ENCODE measurements around the gene ENAH.

Gene ENAH

GRCh38 chr1:225610539-225610938, 42.4 kb downstream of the ENAH start:
- Histone ChIP-seq H3K27ac (ENCODE audit: low read depth, low read length) (no peak overlapping the region), H3K9me3 (ENCODE audit: insufficient read depth, low read length) (no peaks in the 10 kb centered on the region), H3F3A (ENCODE audit: insufficient read depth) (no peaks in the 10 kb centered on the region), H3K4me3 (ENCODE audit: insufficient read depth, low read length, poor library complexity, severe bottlenecking) (no peak overlapping the region), H3K27me3 (ENCODE audit: low read length) (no peaks in the 10 kb centered on the region), H3K4me2 (ENCODE audit: low read depth, low read length, poor library complexity, severe bottlenecking) (no peak overlapping the region), H3K36me3 (ENCODE audit: low read length) (no peaks in the 10 kb centered on the region), H4K20me1 (ENCODE audit: low read depth, low read length) (no peaks in the 10 kb centered on the region), H3K79me2 (ENCODE audit: insufficient read depth, low read length) (no peaks in the 10 kb centered on the region), H2AFZ (ENCODE audit: low read depth, low read length, severe bottlenecking) (no peak overlapping the region), H3K9ac (ENCODE audit: low read length) (no peak overlapping the region), H3K9me2 (replicated peaks; ENCODE audit: insufficient read depth, low read length) (no peaks in the 10 kb centered on the region)
- TF ChIP-seq EZH2phosphoT487 (conservative IDR thresholded peaks at IDR 0.05; ENCODE audit: low read length), result no peak
- TF ChIP-seq CTCF (IDR thresholded peaks at IDR 0.05; ENCODE audit: insufficient read depth, low read length, poor library complexity, severe bottlenecking), result no peak

- H3K9me2 ChIP-seq (replicated peaks; ENCODE audit: insufficient read depth, low read length), result no peaks in the 10 kb centered on the region
- no peak overlapping the region for H3K4me2 ChIP-seq (ENCODE audit: low read depth, low read length, poor library complexity, severe bottlenecking)
- no peak overlapping the region for H3K27ac ChIP-seq (ENCODE audit: low read depth, low read length)
- no peaks in the 10 kb centered on the region for H3F3A ChIP-seq (ENCODE audit: insufficient read depth)
- H3K4me3 ChIP-seq (ENCODE audit: insufficient read depth, low read length, poor library complexity, severe bottlenecking), result no peak overlapping the region
- no peaks in the 10 kb centered on the region for H4K20me1 ChIP-seq (ENCODE audit: low read depth, low read length)
- no peak overlapping the region for H3K9ac ChIP-seq (ENCODE audit: low read length)
- H3K9me3 ChIP-seq (ENCODE audit: insufficient read depth, low read length), result no peaks in the 10 kb centered on the region
- no peaks in the 10 kb centered on the region for H3K36me3 ChIP-seq (ENCODE audit: low read length)
- H3K79me2 ChIP-seq (ENCODE audit: insufficient read depth, low read length), result no peaks in the 10 kb centered on the region
- no peak overlapping the region for H2AFZ ChIP-seq (ENCODE audit: low read depth, low read length, severe bottlenecking)
- no peak for TF ChIP-seq EZH2phosphoT487 (conservative IDR thresholded peaks at IDR 0.05; ENCODE audit: low read length)
- TF ChIP-seq CTCF (IDR thresholded peaks at IDR 0.05; ENCODE audit: insufficient read depth, low read length, poor library complexity, severe bottlenecking), result no peak
- H3K27me3 ChIP-seq (ENCODE audit: low read length), result no peaks in the 10 kb centered on the region
These were observed 44.7 kb downstream of the ENAH start for GRCh38 chr1:225608014-225608796.

GRCh38 chr1:225607355-225607754, 45.6 kb downstream of the ENAH start:
- TF ChIP-seq EZH2phosphoT487 (conservative IDR thresholded peaks at IDR 0.05; ENCODE audit: low read length) (no peak), CTCF (IDR thresholded peaks at IDR 0.05; ENCODE audit: insufficient read depth, low read length, poor library complexity, severe bottlenecking) (no peak)
- no peak overlapping the region for H3K4me2 ChIP-seq (ENCODE audit: low read depth, low read length, poor library complexity, severe bottlenecking)
- no peak overlapping the region for H3K4me3 ChIP-seq (ENCODE audit: insufficient read depth, low read length, poor library complexity, severe bottlenecking)
- no peaks in the 10 kb centered on the region for H3K9me3 ChIP-seq (ENCODE audit: insufficient read depth, low read length)
- H3K79me2 ChIP-seq (ENCODE audit: insufficient read depth, low read length), result no peaks in the 10 kb centered on the region
- H3K36me3 ChIP-seq (ENCODE audit: low read length), result no peaks in the 10 kb centered on the region
- H3K27me3 ChIP-seq (ENCODE audit: low read length), result no peaks in the 10 kb centered on the region
- H2AFZ ChIP-seq (ENCODE audit: low read depth, low read length, severe bottlenecking), result no peak overlapping the region
- no peaks in the 10 kb centered on the region for H4K20me1 ChIP-seq (ENCODE audit: low read depth, low read length)
- H3F3A ChIP-seq (ENCODE audit: insufficient read depth), result no peaks in the 10 kb centered on the region
- H3K27ac ChIP-seq (ENCODE audit: low read depth, low read length), result no peak overlapping the region
- H3K9me2 ChIP-seq (replicated peaks; ENCODE audit: insufficient read depth, low read length), result no peaks in the 10 kb centered on the region
- no peak overlapping the region for H3K9ac ChIP-seq (ENCODE audit: low read length)
